Myocyte (in vitro differentiated cells): Measurements from ENCODE around the gene TMEM135. TPM values are rescaled to one million over a fixed set of nuclear protein-coding genes. Genes with fewer than 3 reads are reported as not detected.
A peak's percentile ranks its signal among the peaks of the same experiment; 100 is the strongest.
"Not testable (repeated sequence)": the region's sequence is repeated elsewhere in the genome, so short reads cannot be mapped to it uniquely, and the experiment has no call there.

ENCODE experiments used
- DNase-seq: peaks from one replicate; pipeline ENCODE4 v3.0.0-alpha.2; 2012; ENCODE audit warnings: low read depth
- total RNA-seq: library from RNA; depleted of rRNA; stranded (reverse); fragments of >200 nt; gene quantifications from 2 replicates; pipeline ENCODE4 v1.2.3, GENCODE V29; 2014

Gene TMEM135
- total RNA-seq, 1 donor from 2014 or later, result 26.9 TPM

GRCh38 chr11:87020336-87020735 is 17.4 kb upstream of the TMEM135 start:
- DNase-seq, result no peak

- no peak for DNase-seq
These were observed 16.9 kb upstream of the TMEM135 start for GRCh38 chr11:87020764-87021365.

DNA sequence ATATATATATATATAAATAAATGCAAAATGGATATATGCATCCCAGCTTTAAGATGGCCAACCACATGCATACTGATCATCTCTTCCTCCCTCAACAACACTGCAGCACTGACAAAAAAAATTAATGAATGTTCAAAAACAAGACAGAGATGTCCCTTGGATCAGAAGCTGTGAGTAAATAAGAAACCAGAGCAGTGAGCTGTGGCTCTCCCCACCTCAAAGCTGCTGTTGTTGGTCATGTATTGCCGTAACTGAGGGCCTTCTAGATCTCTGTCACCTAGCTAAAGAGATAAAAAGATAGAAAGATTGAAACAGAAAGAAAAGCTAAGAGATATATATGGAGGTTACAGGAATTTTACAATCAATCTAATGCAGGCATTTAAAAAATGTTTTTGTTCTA is 15.5 kb upstream of the TMEM135 start:
- DNase-seq, result no peak

GRCh38 chr11:87022738-87023137 is 15.0 kb upstream of the TMEM135 start:
- DNase-seq, result no peak

DNA sequence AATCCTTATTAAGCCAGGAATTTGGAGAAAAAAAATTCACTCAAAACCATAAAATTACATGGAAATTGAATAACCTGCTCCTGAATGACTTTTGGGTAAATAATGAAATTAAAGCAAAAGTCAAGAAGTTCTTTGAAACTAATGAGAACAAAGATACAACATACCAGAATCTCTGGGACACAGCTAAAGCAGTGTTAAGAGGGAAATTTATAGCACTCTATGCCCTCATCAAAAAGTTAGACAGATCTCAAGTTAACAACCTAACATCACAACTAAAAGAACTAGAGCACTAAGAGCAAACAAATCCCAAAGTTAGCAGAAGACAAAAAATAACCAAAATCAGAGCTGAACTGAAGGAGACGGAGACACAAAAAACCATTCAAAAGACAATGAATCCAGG is 11.3 kb upstream of the TMEM135 start:
- not testable (repeated sequence) for DNase-seq

- DNase-seq, result no peak
These were observed 7.2 kb upstream of the TMEM135 start for GRCh38 chr11:87030458-87031054.

GRCh38 chr11:87031433-87032170 is 6.1 kb upstream of the TMEM135 start:
- DNase-seq, result no peak

DNA sequence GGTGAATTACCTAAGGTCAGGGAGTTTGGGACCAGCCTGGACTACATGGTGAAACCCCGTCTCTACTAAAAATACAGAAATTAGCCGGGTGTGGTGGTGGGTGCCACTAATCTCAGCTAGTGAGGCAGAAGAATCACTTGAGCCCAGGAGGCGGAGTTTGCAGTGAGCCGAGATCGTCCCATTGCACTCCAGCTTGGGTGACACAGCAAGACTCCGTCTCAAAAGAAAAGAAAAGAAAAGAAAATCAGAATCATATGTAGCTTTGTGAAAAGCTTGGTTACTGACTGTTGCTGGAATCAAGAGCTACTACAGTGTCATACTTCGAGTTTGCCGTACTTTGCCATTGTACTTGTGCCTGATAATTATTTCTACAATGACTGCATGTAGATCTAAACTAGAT is 4.2 kb upstream of the TMEM135 start:
- no peak for DNase-seq

DNA sequence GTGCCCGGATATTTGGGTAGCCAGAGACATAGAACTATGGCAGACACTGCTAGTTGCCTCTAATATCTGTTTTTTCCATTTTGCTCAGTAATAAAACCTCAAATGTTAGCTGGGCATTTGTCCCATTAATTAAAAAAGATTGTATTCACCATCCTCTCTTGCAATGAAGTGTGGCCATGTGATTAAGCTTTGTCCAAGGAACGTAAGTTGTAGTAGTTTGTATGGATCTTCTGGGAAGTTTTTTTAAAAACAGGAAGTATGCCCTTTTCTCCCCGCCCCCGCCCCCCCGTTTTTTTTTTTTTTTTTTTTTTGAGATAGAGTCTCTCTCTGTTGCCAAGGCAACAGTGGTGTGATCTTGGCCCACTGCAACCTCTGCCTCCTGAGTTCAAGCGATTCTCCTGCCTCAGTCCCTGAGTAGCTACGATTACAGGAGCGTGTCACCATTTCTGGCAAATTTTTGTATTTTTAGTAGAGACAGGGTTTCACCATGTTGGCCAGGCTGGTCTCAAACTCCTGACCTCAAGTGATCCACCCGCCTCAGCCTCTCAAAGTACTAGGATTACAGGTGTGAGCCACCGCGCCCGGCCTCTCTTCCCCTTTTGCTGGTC is 1.7 kb upstream of the TMEM135 start:
- no peak for DNase-seq

GRCh38 chr11:87036756-87037449 is 831 bp upstream of the TMEM135 start:
- no peak for DNase-seq

GRCh38 chr11:87038235-87038977 is 672 bp downstream of the TMEM135 start:
- DNase-seq, result peak; percentile 23

GRCh38 chr11:87039371-87039770 is 1.6 kb downstream of the TMEM135 start:
- no peak for DNase-seq

GRCh38 chr11:87043894-87044293 is 6.2 kb downstream of the TMEM135 start:
- DNase-seq, result no peak

DNA sequence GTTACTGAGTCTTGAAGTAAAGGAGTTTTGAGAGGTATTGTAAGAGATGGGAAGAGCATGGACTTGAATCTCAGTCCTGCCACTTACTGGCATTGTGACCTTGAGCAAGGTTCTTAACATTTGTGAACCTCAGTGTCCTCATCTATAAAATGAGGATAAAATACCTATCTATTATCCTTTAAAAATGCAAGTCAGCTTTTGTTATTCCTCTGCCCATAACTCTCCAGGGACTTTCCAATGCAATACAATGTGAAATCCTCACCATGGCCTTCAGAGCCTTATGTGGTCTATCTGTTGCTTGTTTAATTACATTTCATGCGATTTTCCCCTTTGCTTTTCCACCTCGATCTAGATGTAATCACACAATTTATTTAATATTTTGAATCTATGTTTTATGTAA is 9.1 kb downstream of the TMEM135 start:
- DNase-seq, result no peak

DNA sequence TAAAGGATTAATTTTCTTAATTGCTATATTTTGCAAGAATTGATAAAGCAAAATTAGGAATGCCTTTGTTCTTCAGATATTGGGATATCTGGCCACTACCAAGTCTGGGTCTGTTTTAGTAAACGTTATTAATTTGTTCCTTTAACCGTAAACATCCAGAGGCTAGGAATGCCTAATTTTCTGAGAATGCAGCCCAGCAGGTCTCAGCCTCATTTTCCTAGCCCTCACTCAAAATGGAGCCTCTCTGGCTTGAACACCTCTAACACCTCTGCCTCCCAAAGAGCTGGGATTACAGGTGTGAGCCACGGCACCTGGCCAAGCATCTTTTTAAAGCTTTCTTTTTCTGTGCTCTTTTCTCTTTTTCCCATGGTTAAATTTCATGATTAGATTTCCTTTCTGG is 18.4 kb downstream of the TMEM135 start:
- no peak for DNase-seq

DNA sequence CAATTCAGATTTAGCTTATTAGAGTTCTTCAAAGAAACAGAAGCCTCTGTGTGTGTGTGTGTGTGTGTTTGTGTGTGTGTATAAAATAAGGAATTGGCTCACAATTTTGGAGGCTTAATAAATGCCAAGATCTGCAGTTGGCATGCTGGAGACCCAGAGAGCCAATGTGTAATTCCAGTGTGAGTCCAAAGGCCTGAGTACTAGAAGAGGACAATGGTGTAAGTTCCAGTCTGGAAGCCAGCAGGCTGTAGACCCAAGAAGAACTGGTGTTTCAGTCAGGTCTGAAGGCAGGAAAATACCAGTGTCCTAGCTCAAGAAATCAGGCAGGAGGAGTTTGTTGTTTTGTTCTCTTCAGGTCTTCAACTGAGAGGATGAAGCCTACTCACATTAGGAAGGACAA is 20.0 kb downstream of the TMEM135 start:
- DNase-seq, result no peak

GRCh38 chr11:87059596-87060390 is 22.1 kb downstream of the TMEM135 start:
- DNase-seq, result no peak

DNA sequence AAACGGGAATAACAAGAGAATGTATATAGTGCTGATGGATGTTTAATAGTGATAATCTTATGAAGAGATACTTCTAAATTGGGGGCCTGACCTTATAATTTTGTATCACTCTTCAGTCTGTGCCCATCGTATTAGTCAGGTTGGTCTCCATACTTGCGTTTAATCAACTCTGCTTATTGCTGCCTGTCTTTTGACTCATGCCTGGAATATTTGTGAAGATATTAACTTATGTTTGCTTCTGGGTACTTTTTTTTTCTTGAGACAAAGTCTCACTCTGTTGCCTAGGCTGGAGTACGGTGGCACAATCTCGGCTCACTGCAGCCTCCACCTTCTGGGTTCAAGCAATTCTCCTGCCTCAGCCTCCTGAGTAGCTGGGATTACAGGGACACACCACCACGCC is 24.0 kb downstream of the TMEM135 start:
- DNase-seq, result no peak

GRCh38 chr11:87063982-87064381 is 26.2 kb downstream of the TMEM135 start:
- DNase-seq, result no peak

- DNase-seq, result no peak
These were observed 35.1 kb downstream of the TMEM135 start for GRCh38 chr11:87072787-87073186.
